Gastroesophageal sphincter (tissue), 3 donors: ENCODE results near the gene PMVK.

Experiments used
- EP300 ChIP-seq: sonication (generic); formaldehyde crosslinking; IDR thresholded peaks from one replicate; pipeline ENCODE4 v1.6.1; 2017; ENCODE audit warnings: antibody characterized with exemption, mild to moderate bottlenecking
- POLR2A ChIP-seq, 2 donors: fragments of 450-650 bp; IDR thresholded peaks; one replicate each; pipeline ENCODE4 v1.6.1; 2017; ENCODE audit warnings: antibody characterized with exemption in 2 of 2, mild to moderate bottlenecking in 2 of 2, moderate library complexity in 1 of 2
- POLR2AphosphoS5 ChIP-seq: sonication (generic); formaldehyde crosslinking; IDR thresholded peaks from one replicate; pipeline ENCODE4 v1.6.1; 2017; ENCODE audit warnings: antibody characterized with exemption
- TF ChIP-seq, protein P1 (sequence below), 4 experiments: fragments of 200-600 bp in 2 of 4; fragments of 450-650 bp in 2 of 4; sonication (generic) in 1 of 4; IDR thresholded peaks; one replicate each; pipeline ENCODE4 v1.5.1; 2017 to 2019; ENCODE audit warnings: antibody characterized with exemption in 4 of 4, mild to moderate bottlenecking in 2 of 4, moderate library complexity in 2 of 4

DNA sequence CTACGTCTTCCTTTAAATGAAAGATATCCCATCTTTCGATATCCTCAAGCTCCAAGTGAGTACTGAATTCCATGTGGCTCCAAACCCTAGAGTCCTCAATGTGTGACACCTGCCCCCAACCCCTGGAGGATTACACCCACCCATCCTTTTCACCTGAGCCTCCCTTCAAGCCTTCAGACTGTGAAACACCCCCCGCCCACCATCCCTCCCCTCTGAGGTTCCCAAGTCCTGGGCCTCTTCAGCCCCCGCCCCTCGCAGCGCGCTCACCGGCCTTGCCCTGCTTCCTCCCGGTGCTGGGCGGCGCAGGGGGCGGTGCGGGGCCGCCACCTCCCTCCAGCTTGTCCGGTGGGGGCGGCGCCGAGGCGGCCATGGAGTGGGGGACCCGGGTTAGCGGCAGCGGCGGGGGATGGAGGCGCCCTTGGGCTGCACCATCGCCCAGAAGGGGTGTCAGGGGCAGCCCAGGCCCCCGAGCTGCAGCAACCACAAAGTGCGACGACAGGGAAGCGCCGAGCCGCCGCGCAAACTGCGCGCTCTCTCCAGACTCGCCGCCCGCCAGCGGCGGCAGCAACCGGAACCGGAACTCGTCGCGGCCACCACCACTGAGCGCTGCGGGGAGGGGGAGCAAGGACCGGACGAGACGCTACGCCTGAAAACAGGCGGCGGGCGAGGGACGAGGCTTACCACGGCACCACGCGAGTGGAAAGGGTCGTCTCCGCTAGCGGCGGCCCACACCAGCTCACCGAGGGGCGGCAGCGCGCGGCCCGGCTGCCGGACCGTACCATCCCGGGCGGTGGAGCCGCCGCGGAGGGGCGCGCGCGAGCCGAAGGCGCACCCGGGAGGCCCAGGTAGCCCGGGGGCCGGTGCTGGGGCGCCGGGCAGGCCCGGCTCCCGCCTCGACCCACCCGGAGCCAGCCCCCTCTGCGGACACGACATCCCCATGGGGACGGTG lies 25.0 kb upstream of the PMVK start, which contains the start of gene PYGO2:
- TF ChIP-seq POLR2A (IDR thresholded peaks at IDR 0.05) (peak; percentile 75 to 87), POLR2AphosphoS5 (peak; percentile 88), EP300 (no peak)
- TF ChIP-seq, protein P1, sequence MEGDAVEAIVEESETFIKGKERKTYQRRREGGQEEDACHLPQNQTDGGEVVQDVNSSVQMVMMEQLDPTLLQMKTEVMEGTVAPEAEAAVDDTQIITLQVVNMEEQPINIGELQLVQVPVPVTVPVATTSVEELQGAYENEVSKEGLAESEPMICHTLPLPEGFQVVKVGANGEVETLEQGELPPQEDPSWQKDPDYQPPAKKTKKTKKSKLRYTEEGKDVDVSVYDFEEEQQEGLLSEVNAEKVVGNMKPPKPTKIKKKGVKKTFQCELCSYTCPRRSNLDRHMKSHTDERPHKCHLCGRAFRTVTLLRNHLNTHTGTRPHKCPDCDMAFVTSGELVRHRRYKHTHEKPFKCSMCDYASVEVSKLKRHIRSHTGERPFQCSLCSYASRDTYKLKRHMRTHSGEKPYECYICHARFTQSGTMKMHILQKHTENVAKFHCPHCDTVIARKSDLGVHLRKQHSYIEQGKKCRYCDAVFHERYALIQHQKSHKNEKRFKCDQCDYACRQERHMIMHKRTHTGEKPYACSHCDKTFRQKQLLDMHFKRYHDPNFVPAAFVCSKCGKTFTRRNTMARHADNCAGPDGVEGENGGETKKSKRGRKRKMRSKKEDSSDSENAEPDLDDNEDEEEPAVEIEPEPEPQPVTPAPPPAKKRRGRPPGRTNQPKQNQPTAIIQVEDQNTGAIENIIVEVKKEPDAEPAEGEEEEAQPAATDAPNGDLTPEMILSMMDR (IDR thresholded peaks at IDR 0.05) = peak in 3 of 4 experiments; percentile 76 to 83 (median 82)
